HG02973 (cell line): ENCODE data around the gene AOC1.

Experiments used
- ATAC-seq: cut with Tn5 transposase; IDR thresholded peaks from one replicate; pipeline ENCODE4 v1.9.1; 2021; ENCODE audit warnings: moderate library complexity; ENCODE audit not compliant: unreplicated experiment

The AOC1 gene

GRCh38 chr7:150856303-150857275, 4.3 kb downstream of the AOC1 start:
- ATAC-seq = no peak

DNA sequence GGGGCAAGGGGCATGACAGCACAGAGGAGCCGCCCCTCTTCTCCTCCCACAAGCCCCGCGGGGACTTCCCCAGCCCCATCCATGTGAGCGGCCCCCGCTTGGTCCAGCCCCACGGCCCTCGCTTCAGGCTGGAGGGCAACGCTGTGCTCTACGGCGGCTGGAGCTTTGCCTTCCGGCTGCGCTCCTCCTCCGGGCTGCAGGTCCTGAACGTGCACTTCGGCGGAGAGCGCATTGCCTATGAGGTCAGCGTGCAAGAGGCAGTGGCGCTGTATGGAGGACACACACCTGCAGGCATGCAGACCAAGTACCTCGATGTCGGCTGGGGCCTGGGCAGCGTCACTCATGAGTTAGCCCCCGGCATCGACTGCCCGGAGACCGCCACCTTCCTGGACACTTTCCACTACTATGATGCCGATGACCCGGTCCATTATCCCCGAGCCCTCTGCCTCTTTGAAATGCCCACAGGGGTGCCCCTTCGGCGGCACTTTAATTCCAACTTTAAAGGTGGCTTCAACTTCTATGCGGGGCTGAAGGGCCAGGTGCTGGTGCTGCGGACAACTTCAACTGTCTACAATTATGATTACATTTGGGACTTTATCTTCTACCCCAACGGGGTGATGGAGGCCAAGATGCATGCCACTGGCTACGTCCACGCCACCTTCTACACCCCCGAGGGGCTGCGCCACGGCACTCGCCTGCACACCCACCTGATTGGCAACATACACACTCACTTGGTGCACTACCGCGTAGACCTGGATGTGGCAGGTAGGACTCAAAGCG, 5.1 kb downstream of the AOC1 start:
- ATAC-seq = no peak

GRCh38 chr7:150858236-150859197, 6.2 kb downstream of the AOC1 start:
- no peak for ATAC-seq

- no peak for ATAC-seq
These were observed 8.1 kb downstream of the AOC1 start for GRCh38 chr7:150860291-150860977.

DNA sequence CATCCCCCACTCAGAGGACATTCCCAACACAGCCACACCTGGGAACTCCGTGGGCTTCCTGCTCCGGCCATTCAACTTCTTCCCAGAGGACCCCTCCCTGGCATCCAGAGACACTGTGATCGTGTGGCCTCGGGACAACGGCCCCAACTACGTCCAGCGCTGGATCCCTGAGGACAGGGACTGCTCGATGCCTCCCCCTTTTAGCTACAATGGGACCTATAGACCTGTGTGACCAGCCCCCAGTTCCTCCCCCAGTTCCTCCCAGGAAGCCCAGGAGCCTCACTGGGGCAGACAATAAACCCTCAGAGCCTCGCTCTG, 8.6 kb downstream of the AOC1 start:
- no peak for ATAC-seq

DNA sequence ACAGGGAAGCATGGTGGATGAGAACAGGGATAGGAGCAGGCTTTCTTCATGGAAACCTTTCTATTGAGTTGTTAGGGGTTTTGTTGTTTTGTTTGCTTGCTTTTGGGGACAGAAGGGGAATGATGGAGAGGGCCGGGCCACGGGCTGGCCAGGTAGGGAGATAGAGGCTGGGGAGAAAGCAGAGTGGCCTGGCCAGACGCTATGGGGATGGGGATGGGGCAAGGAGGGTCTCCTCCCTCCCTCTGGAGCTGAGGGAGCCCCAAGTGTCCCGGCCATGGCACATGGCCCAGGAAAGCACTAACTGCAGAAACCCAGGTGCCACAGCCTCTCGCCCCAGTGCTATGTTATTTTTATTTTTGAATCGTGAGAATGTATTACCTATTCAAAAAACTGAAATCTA, 10.0 kb downstream of the AOC1 start:
- no peak for ATAC-seq

GRCh38 chr7:150863946-150864345, 11.6 kb downstream of the AOC1 start:
- no peak for ATAC-seq

- no peak for ATAC-seq
These were observed 14.7 kb downstream of the AOC1 start for GRCh38 chr7:150866932-150867564.

DNA sequence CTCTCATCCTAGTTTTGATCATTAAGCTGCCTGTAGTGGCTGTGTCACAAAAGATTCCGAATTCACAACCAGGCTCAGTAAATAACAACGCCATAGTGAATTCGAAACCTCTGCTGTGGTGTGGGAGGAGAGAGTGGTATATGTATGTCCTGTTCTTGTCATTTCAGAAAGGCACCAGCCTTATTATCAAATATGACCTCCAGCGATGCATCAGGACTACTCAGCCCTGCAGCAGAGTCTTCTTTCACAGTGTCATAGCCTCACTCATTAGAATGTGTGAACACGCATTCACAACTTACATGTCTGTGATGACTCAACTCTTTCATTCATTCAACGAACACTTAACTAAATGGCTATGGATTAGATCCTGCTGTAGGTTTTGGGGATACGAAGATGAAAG, 15.3 kb downstream of the AOC1 start:
- ATAC-seq = no peak

- ATAC-seq = no peak
These were observed 17.1 kb downstream of the AOC1 start for GRCh38 chr7:150869467-150869866.

- no peak for ATAC-seq
These were observed 19.3 kb downstream of the AOC1 start for GRCh38 chr7:150871601-150872000.

- no peak for ATAC-seq
These were observed 22.3 kb downstream of the AOC1 start for GRCh38 chr7:150874401-150875198.

- no peak for ATAC-seq
These were observed 23.5 kb downstream of the AOC1 start for GRCh38 chr7:150875791-150876190.

DNA sequence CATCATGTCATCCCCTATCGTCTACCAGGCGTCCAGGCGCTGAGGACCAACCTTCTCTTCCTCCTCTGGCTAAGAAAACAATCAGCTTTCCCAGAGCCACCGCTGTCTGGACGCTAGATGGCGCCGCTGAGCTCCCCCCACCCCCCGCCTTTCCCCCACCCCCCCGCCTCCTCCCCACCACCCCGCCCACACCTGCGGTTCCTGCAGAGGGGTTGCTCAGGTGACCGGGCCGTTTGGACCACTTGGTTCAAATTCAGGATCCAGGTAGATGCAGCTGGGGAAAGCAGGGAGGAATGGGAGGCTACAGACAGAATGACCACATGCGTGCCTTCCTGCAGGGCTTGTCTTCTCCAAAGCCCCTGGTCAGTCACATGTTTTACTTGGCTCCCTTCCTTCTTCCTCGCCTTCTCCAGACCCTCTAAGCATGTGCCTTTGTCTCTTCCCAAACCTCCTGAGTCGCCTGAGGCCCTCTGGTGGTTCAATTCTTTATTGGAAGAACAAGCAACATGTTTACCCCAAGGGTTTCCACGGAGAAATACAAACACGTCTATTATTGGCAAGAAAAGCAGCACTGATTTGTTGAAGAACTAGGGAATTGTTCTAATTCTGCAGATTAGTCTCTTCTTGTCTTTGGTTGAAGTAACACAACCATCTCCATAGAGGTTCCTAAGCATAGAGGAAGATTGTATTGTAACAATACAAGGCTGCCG, 24.7 kb downstream of the AOC1 start:
- no peak for ATAC-seq

DNA sequence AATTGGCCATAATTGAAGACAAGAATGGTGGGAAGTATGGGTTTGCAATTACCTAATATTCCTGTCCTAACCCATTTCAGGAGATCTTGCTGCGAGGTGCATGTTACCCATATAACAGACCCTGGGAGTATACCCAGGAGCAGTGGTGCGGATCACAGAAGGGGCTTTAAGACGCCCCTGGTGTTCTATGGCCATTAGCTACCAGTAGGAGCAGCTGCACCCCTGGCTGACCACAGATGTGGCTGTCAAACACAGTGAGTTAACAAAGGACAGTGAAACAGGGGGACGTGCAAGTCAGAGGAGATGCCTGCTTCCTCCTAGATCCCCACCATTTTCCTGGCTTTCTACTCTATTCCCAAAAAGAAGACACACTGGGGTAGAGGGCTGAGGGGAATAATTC, 25.2 kb downstream of the AOC1 start:
- ATAC-seq = no peak

GRCh38 chr7:150879345-150879744, 27.0 kb downstream of the AOC1 start:
- ATAC-seq = no peak

DNA sequence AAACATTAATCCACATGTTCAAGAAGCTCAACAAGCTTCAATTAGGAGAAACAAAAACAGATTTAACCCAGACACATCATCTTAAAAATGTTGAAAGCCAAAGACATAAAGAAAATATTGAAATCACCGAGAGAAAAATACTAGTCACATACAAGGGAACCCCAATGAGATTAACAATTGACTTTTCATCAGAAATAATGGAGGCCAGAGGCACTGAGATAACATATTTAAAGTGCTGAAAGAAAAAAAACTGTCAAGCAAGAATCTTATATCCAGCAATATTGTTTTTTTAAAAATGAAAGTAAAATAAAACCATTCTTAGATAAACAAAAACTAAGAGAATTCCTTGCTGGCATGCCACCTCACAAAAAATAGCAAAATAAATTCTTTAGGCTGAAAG, 28.9 kb downstream of the AOC1 start:
- ATAC-seq = no peak

GRCh38 chr7:150890853-150891584, 38.7 kb downstream of the AOC1 start:
- no peak for ATAC-seq
